GM12873 (cell line): ENCODE results near the gene TADA2B.

Source experiments
- TF ChIP-seq, protein P1 (sequence below): IDR thresholded peaks from 2 replicates; pipeline ENCODE4 v1.5.1; 2012; ENCODE audit warnings: low read depth, mild to moderate bottlenecking, moderate library complexity, low read length, control low read depth; ENCODE audit not compliant: insufficient read depth; ENCODE audit errors: missing control alignments

Gene TADA2B

DNA sequence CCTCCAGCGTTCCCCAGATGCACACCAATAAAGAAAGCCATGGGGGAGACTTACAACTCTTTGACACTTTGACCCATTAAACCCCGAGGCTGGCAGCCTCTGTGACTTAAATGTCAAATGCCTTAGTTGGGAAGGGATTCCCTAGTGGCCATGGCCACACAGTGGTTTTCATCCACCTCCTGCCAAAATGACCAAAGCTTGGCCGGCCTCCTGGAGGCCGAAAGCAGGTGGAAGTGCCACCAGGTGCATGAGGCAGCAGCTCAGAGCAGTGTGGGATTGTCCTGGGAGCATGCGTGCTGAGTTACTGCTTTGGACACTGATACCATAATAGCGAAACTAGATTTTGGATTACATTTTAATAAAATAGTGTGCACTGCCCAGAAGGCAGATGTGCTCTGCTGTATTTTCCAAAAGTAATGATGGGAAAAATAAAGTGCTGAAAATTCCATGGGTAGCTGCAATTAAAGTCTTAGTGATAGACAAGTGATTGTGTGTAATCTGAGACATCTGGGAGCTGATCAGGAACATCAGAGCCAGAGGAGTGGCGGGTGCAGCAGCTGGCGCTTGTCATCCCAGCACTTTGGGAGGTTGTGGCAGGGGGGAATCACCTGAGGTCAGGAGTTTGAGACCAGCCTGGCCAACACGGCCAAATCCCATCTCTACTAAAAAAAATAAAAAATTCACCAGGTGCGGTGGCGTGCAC lies 39.8 kb upstream of the TADA2B start:
- TF ChIP-seq, protein P1, sequence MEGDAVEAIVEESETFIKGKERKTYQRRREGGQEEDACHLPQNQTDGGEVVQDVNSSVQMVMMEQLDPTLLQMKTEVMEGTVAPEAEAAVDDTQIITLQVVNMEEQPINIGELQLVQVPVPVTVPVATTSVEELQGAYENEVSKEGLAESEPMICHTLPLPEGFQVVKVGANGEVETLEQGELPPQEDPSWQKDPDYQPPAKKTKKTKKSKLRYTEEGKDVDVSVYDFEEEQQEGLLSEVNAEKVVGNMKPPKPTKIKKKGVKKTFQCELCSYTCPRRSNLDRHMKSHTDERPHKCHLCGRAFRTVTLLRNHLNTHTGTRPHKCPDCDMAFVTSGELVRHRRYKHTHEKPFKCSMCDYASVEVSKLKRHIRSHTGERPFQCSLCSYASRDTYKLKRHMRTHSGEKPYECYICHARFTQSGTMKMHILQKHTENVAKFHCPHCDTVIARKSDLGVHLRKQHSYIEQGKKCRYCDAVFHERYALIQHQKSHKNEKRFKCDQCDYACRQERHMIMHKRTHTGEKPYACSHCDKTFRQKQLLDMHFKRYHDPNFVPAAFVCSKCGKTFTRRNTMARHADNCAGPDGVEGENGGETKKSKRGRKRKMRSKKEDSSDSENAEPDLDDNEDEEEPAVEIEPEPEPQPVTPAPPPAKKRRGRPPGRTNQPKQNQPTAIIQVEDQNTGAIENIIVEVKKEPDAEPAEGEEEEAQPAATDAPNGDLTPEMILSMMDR: no peak

DNA sequence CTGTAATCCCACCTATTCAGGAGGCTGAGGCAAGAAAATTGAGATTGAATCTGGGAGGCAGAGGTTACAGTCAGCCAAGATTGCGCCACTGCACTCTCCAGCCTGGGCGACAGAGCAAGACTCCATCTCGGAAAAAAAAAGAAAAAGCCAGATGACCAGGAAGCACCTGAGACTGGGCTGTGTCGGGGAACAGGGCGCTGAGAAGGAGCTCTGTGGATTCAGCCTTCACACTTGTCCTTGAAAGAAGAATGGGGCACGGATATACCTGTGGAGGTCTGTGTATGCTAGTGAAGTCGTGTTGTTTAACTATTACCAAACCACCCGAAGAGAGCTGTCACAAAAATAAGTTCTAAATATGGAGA lies 39.3 kb upstream of the TADA2B start:
- TF ChIP-seq, protein P1: no peak

- TF ChIP-seq, protein P1: no peak
Measured at GRCh38 chr4:7004331-7004730, 38.8 kb upstream of the TADA2B start.

DNA sequence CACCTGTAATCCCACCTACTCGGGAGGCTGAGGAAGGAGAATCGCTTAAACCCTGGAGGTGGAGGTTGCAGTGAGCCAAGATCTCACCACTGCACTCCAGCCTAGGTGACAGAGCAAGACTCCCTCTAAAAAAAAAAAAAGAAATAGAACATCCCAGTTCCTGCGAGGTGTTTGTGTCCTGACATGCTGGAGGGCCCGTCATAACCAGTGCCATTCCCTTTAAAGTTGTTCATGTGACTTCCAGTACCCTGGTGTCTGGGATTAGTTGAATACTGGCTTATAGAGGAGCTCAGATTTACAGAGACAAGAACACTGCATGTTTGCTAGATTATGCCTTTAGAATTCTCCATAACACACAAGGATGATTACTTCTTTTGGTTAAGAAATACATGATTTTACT lies 37.6 kb upstream of the TADA2B start:
- TF ChIP-seq, protein P1: no peak

DNA sequence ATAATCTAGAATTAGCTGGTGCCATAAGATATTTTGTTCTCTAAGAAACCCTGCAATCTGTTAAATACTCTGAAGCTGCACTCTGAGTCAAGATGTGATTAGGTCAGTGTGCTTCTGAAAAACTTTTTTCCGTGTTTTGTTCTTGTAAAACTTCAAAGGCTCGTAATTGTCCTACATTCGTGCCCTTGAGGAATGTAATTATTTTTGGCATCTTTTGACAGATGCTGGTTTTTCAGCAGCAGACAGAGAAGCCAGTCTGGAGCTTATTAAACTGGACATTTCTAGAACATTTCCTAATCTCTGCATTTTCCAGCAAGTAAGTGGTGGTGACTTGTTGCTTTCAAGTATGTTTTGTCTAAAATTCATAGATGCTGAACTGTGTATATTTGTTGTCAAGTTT lies 36.8 kb upstream of the TADA2B start:
- TF ChIP-seq, protein P1: no peak

DNA sequence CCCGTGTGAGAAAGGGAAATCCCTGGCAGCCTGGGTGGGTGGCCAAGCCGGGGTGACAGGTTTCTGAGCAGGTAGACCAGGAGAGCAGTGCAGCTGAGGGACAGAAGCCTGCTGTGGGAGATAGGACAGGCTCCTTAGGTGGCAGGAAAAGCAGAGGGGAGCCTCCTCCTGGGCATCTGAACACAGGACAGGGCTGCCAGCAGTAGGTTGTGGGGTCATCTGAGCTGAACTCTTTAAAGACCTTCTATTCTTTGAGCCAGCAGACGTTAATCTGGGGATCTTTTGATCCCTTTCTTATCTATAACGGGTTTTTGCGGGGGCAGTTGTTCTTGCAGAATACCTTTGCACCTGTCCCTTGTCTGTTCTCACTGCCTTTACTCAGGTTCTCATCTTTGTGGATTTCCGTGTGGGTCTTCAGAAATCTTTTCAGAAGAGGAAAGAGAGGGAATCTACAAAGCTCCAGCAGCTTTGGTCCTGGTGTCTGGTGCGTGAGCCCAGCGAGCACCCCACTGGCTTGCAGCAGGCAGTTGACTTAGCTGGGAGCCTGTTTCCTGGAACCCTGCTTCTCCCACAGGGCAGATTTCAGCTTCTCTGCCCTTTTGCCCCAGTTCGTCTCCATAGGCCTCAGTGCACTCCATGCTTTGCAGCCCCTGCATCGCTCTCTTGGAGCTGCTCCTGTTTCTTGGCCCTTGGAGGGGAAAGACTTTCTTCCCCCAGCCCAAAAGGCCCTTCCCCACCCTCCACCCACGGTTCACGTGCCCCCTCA lies 35.8 kb upstream of the TADA2B start:
- TF ChIP-seq, protein P1: no peak

GRCh38 chr4:7007944-7008343 lies 35.2 kb upstream of the TADA2B start:
- TF ChIP-seq, protein P1: no peak
